ENCODE measurements around the gene PITPNC1.

The PITPNC1 gene

DNA sequence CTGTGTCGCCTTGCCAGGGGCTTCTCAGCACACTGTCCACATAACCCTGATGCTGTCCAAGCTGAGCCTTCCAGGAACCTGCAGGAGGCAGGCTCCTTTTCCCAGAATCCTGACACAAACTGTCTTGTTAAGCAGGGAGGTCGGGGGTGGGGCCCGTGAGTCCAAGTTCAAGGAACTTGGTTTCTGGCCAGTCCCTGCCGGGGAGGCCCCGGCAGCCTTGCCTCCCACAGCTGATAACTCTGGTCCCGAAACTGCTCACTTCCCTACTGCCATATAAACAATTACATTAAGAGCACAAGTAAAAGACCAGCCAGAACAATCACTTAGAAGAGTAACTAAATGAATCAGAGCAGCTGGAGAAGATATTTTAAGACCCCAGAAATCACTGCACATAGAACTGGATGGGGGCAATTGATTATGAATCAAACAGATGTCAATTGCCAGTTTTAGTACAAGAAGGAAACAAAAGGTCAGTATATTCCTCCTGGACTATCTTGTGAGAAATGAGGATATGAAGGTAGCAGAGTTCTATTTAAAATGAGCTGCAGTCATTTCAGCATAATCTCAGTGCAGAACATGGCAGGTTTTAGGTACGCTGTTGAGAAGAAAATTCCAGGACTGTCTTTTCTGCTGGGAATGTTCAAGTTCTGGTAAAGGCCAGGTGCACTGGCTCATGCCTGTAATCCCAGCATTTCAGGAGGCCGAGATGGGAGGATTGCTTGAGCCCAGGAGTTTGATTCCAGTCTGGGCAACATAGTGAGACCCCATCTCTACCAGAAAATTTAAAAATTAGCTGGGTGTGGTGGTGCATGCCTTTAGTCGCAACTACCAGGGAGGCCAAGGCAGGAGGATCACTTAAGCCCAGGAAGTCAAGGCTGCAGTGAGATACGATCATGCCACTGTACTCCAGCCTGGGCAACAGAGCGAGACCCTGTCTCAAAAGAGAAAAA lies 169.8 kb downstream of the PITPNC1 start:
- DNase-seq (ENCODE audit: low read depth in 2 of 2), result no peak

DNA sequence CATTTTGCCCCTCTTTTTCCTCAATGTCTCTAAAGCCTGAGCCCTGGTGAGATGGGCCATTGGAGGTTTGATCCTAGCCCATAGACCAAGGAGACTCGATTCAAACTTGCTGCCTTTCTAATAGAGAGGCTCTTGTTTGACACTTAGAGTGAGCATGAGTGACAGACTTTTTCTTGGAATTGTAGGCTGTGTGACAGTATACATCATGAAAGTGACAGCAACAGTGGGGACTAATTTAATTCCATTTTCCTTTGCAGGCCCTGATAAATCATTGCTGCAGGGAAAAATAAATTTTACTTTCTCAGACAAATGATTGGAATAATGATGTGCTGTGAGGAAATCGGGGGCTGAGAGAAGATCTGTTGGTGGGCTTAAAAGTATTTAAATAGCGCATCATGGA lies 171.6 kb downstream of the PITPNC1 start:
- DNase-seq (ENCODE audit: low read depth in 2 of 2), result no peak

DNA sequence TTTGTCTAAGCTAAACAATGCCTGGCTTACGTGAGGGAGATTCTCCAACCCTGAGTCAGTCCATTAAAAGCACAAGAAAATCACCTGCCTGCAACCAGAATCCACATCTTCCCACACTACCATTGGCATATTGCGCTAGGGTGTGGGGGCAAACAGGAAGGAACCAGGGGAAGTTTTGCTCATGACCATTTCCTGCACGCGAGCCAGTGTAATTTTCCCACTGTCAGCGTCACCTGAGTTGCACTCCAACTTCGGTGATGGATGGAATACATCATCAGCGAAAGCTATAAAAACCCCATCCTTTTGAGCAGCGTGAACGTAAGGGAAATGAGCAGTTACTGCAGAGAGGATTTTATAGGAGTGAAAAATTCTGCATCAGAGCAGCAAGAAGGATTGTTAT lies 172.7 kb downstream of the PITPNC1 start:
- no peak for DNase-seq (ENCODE audit: low read depth in 2 of 2)

DNA sequence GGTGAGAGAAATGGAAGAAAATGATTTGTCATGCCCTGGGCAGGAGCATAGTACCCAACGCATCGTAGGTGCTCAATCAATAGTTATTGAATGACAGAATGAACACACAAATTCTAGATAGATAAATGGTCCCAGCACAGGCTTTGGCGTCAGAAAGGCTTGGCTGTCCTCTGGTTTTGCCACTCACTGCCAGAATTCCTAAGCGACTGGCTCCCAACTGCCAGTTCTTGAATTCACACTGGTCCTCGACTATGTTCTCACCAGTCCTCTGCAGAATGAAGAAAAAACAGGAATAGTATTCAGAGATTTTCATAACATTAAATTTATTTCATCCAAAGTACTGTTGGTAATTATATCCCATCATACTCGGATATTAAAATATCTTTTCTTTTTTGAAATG lies 177.6 kb downstream of the PITPNC1 start:
- no peak for DNase-seq (ENCODE audit: low read depth in 2 of 2)

- no peak for DNase-seq (ENCODE audit: low read depth in 2 of 2)
These were observed 178.8 kb downstream of the PITPNC1 start for GRCh38 chr17:67555855-67556254.

DNA sequence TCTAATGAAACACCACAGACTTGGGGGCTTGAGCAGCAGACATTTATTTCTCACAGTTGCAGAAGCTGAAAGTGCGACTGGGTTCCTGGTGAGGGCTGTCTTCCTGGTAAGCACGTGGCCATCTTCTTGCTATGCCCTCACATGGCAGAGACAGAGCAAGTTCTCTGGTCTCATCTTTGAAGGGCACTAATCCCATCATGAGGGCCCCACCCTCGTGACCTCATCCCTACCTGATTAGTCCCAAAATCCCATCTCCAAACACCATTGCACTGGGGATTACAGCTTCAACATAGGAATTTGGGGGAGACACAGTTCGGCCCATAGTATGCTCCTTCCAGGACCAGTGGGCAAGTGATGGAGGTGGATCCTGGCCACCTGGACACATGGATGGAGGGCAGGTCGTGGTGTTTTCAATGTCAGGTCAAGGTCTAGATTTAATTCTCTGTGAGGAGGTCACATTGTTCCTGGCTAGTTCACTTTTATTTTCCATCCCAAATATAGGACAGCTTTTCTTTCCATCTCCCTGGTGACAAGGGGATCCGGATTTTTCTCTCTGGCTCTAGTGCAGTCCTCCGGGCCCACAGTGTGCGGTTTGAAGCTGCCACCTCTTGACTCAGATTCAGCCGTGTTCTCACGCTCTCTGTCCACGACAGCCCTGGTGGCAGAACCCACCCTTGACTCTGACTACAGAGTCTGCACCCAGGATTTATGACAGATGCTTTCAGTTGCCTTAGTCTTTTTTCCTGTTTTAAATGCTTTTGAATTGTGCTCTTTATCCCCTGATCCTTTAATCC lies 180.2 kb downstream of the PITPNC1 start:
- no peak for DNase-seq (ENCODE audit: low read depth in 2 of 2)

DNA sequence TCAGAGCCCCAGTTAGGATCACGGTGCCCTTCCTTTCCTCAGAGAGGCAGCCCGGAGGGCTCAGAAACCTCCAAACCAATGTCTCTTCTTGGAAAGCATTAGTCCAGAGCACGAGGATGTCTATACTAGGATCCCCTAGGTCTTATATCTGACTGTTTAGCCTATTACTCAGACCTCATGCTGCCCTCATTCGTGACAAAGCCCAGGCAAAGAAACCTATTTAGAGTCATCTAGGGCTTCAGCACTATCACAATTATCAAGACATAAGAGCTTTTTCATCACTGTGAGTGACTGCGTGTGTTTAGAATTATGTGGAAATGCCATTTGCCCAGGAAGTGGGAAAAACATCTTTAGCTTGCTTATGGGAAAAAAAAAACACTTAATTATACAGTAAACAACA lies 180.8 kb downstream of the PITPNC1 start:
- no peak for DNase-seq (ENCODE audit: low read depth in 2 of 2)

DNA sequence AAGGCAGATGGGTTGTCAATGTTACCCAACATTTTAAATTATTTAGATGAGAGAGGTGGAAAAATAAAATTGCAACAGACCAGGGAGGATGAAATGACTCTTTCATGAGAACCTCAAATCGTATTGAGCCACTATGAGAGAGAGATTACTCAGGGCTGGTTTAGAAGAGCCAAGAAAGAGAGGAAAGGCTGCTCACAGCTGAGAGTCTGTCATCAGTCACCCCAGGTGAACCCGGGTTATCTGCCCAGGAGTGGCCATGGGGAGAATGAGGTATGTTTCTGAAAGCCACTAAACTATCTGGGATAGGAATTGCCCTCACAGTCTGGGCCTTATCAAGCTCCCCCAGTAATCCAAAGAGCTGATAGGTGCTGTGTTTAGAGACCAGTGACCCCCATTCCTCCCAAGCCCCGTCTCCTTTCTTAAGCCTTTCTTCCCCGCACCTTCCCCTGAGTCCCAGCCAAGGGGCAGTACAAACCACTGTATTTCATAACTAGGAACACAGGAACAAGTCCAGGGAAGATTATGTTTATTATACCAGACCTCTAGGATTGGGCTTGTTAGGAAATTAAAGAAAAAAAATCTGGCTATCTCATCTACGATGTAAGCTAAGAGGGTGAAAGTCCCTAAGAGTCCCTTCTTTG lies 181.8 kb downstream of the PITPNC1 start:
- no peak for DNase-seq (ENCODE audit: low read depth in 2 of 2)

- no peak for DNase-seq (ENCODE audit: low read depth in 2 of 2)
These were observed 182.4 kb downstream of the PITPNC1 start for GRCh38 chr17:67559381-67559966.

DNA sequence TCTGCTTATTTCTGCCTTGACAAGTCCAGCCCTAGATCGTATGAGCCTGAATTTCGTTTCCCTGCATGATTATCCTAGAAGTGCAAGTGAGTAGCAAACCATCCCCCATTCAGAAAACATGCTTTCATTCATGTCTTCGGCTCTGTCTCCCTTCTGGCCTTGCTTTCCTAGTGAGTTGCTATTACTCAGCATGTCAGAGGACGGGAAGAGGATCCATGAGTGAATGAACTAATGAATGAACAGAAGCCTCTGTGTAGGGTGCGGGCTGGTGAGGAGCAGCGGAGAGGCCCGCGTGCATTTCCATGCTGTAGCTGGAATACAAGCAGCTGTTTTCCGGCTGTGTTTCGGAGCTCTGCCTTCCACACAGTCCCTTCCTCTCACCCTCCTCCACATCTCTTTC lies 184.9 kb downstream of the PITPNC1 start:
- no peak for DNase-seq (ENCODE audit: low read depth in 2 of 2)

- DNase-seq (ENCODE audit: low read depth in 2 of 2), result no peak
These were observed 186.7 kb downstream of the PITPNC1 start for GRCh38 chr17:67563692-67564228.

DNA sequence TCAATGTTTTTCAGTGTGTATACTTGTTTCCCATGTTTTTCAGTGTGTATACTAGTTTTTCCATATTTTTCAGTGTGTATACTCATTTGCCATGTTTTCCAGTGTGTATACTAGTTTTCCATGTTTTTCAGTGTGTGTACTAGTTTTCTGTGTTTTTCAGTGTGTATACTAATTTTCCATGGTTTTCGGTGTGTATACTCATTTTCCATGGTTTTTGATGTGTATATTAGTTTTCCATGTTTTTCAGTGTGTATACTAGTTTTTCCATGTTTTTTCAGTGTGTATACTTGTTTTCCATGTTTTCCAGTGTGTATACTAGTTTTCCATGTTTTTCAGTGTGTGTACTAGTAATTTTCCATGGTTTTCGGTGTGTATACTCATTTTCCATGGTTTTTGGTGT lies 188.0 kb downstream of the PITPNC1 start:
- DNase-seq (ENCODE audit: low read depth in 2 of 2), result no peak

GRCh38 chr17:67566656-67567055 lies 189.6 kb downstream of the PITPNC1 start:
- no peak for DNase-seq (ENCODE audit: low read depth in 2 of 2)

DNA sequence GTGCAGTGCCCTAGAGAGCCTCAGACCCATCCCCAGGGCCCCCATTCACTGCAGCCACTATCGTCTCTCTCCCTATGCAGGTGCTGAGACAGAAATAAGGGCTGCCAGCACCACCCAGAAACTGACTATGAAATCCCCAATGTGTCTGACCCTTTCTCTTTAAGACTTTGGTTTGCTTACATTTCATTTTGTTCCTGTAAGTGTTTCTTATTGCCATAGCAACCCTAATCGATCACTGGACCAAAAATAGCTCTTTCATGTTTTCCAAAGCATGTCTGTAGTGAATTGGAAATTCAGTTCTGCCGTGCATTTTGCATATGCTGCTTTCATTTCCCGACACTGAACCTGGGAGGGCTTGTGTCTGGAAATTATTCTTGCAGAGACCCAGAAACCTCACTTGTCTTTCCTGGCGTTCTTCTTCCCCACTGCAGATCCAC lies 192.0 kb downstream of the PITPNC1 start:
- DNase-seq (ENCODE audit: low read depth in 2 of 2), result no peak

DNA sequence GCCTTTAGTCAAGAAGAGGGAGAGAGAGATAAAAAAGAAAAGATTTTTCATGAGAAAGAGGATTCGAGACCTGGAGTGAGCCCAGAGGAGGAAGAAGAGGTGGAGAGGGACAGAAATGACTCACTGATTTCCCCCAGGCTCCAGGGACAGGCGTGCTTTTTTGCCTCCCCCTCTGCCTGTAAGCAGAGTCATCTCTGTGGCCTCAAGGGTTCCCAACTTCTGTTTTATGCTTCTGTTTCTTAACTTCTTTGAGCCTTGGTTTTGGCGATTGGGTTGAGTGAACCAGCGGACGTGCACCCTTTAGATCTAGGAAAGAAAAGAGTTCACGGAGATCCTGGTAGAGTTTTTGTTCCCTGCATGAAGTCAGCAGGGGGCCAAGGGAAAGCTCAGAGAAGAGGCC lies 192.8 kb downstream of the PITPNC1 start:
- no peak for DNase-seq (ENCODE audit: low read depth in 2 of 2)

- no peak for DNase-seq (ENCODE audit: low read depth in 2 of 2)
These were observed 193.7 kb downstream of the PITPNC1 start for GRCh38 chr17:67570797-67571196.

DNA sequence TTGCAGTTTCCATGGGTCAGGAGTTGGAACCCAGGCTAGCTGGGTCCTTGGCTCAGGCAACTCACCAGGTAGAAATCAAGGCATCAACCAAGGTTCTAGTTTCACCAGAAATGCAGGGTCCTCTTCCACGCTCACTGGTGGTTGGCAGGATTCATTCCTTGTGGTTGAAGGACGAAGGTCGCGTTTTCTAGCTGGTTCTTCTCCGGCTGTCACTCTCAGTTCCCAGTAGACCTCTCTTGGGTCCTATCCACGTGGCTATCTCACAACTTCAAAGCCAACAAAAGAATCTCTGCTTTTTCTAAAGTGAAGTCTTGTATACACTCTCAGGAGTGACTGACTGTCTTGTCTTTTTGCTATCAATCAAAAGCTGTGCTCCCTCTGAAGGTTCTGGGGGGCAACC lies 194.4 kb downstream of the PITPNC1 start:
- no peak for DNase-seq (ENCODE audit: low read depth in 2 of 2)

- DNase-seq (ENCODE audit: low read depth in 2 of 2), result no peak
These were observed 197.0 kb downstream of the PITPNC1 start for GRCh38 chr17:67573987-67574657.

DNA sequence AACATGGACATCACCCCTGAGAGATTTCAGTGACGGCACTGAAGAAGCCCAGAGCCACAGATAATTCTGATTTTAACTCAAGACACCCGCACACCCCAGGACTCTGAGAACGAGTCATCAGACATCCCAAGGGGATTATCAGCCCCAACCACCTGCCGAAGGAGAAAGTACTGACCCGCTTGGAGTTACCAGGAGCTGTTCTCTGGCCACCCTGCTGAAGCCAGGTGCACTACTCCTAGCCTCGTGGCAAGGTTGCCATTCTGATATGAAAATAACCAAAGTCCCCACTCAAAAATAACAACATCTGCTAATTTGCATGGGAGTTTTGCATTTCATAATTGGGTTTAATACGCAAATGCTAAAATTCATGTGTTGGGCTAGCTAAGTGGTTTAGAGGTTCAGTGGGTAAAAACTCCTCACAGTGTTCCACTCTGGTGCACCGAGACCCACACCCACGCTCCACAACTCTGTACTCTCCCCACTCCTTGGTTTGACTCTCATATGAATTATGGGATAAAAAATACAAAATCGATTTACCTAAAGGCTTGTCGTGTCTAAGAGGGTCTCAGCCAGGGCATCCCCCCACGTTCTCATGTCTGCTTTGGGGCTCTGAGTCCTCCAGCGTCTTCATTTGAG lies 197.7 kb downstream of the PITPNC1 start:
- no peak for DNase-seq (ENCODE audit: low read depth in 2 of 2)

DNA sequence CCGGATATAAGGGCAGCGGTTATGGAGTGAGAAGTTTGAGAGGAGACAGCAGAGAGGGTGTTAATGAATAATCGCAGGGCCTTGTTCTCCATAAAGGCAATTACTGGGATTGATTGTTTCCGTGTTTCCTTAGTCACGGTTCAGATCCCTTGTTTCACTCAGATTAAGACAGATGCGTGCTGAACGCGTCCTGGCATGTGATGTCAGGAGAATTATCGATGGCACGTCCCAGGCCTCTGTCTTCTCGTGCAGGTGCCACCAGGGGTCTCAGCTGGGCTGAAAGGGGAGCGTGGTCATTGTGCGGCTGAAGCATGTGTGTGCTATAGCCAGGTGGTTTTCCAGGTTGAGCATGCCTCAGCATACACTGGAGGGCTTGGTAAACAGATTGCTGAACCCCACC lies 198.2 kb downstream of the PITPNC1 start:
- no peak for DNase-seq (ENCODE audit: low read depth in 2 of 2)

Data from stimulated activated CD4-positive, alpha-beta T cell treated with anti-CD3 and anti-CD28 coated beads, Interleukin-15, amount 100 ng/mL, for 48 hours (primary cell).